Stomach (tissue), 9 donors: Measurements from ENCODE around the gene NRL. TPM values are rescaled to one million over a fixed set of nuclear protein-coding genes. Genes with fewer than 3 reads are reported as not detected.

Experiments used
- DNase-seq, 2 donors: peaks; one replicate each; pipeline versions ENCODE4 v3.0.0 to v3.0.0-alpha.2; 2013 to 2019
- H3K27ac ChIP-seq, 5 donors: fragments of 200-600 bp in 4 of 5; sonication (generic) in 4 of 5; one replicate each; pipeline ENCODE4 v1.5.1; 2013 to 2019; ENCODE audit warnings: mild to moderate bottlenecking in 1 of 5, moderate library complexity in 1 of 5
- H3K27me3 ChIP-seq, 3 donors: fragments of 200-600 bp; sonication (generic); one replicate each; pipeline ENCODE4 v1.5.1; 2017 to 2019; ENCODE audit warnings: mixed run types in 1 of 3
- H3K36me3 ChIP-seq, 4 donors: fragments of 200-600 bp; sonication (generic); 1 replicate in 3 of 4; 2 replicates in 1 of 4; pipeline ENCODE4 v1.5.1; 2016 to 2019
- H3K4me1 ChIP-seq, 4 donors: fragments of 200-600 bp; sonication (generic); one replicate each; pipeline ENCODE4 v1.5.1; 2016 to 2019
- H3K4me3 ChIP-seq, 4 donors: fragments of 200-600 bp; sonication (generic) in 3 of 4; one replicate each; pipeline ENCODE4 v1.5.1; 2016 to 2019; ENCODE audit warnings: mild to moderate bottlenecking in 1 of 4
- H3K9me3 ChIP-seq, 4 donors: fragments of 200-600 bp; sonication (generic); one replicate each; pipeline ENCODE4 v1.5.1; 2016 to 2019
- EP300 ChIP-seq: sonication (generic); formaldehyde crosslinking; IDR thresholded peaks from one replicate; pipeline ENCODE4 v1.6.1; 2017; ENCODE audit warnings: antibody characterized with exemption
- POLR2A ChIP-seq, 4 donors: fragments of 450-650 bp; IDR thresholded peaks; one replicate each; pipeline ENCODE4 v1.6.1; 2016; ENCODE audit warnings: antibody characterized with exemption in 4 of 4, control low read depth in 2 of 4, mild to moderate bottlenecking in 1 of 4, moderate library complexity in 1 of 4
- POLR2AphosphoS5 ChIP-seq, 3 donors: sonication (generic); formaldehyde crosslinking; IDR thresholded peaks; one replicate each; pipeline ENCODE4 v1.6.1; 2016; ENCODE audit warnings: antibody characterized with exemption in 3 of 3
- WGBS, 5 donors: extraction: QIAGEN DNeasy Blood & Tissue Kit in 3 of 5; methylation state at CpG; one replicate each; pipeline versions ENCODE4 v1.1.5 to v1.1.7; 2013 to 2018; 5-methylcytosine and 5-hydroxymethylcytosine counted together
- intact Hi-C: fragments of 100-400 bp; cut with DNase I; formaldehyde crosslinking; loops from one replicate; pipeline ENCODE4 v1.15.1; 2023; ENCODE audit warnings: low total_unique reads
- polyA plus RNA-seq, 3 donors: library from polyadenylated mRNA; stranded (reverse); fragments of 200-250 nt; gene quantifications; one replicate each; pipeline ENCODE4 v1.2.3, GENCODE V29; 2013
- total RNA-seq, 5 donors: library from RNA; depleted of rRNA; stranded (reverse); fragments of >200 nt; gene quantifications; one replicate each; pipeline versions ENCODE4 v1.1.0 to v1.2.3, GENCODE V29; 2014 to 2016
- TF ChIP-seq, protein P1 (sequence below), 7 experiments: fragments of 450-650 bp in 4 of 7; fragments of 200-600 bp in 3 of 7; sonication (generic) in 3 of 7; IDR thresholded peaks; one replicate each; pipeline ENCODE4 v1.5.1; 2016 to 2019; ENCODE audit warnings: antibody characterized with exemption in 7 of 7, control low read depth in 2 of 7, mild to moderate bottlenecking in 1 of 7
- donor health status: healthy with polysubstance abuse.
- donor health status: Bipolar disorder and iron deficiency.
- donor health status: healthy.

NRL gene
- total and polyA plus RNA-seq, 8 donors: 0.92 to 69.2 (median 1.3) TPM; not detected in 1

DNA sequence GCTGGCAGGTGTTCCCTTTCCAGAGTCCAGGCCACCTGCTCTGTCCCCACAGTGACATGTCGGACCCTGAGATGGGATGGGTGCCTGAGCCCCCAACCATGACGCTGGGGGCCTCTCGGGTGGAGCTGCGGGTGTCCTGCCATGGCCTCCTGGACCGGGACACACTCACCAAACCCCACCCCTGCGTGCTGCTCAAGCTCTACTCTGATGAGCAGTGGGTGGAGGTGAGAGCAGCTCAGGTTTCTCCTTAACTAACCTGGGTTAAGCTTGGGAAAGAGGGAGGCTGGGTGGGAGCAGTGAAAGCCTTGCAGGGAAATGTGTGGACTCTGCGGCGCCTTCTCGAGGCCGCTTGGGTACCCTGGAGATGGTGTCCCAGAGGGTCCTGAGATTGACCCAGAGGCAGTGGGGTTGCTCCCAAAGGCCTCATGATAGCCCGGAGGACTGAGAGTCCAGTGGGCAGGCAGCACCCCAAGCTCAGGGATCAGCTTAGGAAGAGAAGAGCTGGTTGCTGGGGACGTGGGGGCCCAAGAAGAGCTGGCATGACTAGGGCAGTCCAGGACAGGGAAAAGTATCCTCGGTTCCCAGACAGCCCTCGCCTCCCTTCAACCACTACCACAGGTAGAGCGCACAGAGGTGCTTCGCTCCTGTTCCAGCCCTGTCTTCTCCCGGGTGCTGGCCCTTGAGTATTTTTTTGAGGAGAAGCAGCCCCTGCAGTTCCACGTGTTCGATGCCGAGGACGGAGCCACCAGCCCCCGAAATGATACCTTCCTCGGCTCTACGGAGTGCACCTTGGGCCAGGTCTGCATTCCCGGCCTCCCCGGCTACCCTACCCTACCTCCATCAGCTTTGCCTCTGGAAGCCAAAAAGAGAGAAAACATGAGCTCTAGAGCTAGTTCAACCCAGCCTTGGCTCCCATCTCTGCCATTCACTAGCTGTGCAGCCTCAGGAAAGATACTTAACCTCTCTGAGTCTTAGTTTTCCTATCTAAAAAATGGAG is 41.6 kb downstream of the NRL start:
- intact Hi-C loops: no loop called here
- DNase-seq: no peak

DNA sequence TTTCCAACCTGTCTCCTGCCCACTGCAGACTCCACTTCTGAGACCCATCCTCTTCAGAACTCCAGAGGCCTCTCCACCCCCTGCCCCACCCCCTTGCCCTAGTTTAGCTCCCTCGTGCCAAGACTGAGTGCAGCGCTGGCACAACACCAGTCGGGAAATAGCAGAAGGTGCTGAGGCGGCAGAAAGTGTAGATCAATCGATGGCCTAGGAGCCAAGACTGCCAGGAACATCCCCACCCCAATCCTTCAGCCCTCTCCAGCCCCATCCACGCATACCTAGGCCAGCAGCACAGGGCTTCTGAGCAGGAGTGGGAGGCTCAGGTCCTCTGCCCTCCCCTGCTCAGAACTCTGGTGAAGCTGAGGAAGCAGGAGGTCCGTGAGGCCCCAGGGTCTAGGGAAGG is 42.3 kb downstream of the NRL start:
- Histone ChIP-seq H3K9me3 (no peaks in the 10 kb centered on the region), H3K4me1 (peaks cover 8 to 41% (median 39%) of the 10 kb centered on the region in 4 donors), H3K4me3 (no peak overlapping the region), H3K36me3 (no peaks in the 10 kb centered on the region), H3K27ac (no peak overlapping the region), H3K27me3 (peaks cover 0 to 18% (median 0%) of the 10 kb centered on the region in 3 donors)
- intact Hi-C loops: no loop called here
- TF ChIP-seq POLR2AphosphoS5 (IDR thresholded peaks at IDR 0.05): no peak
- no peak for TF ChIP-seq EP300
- no peak for TF ChIP-seq POLR2A (IDR thresholded peaks at IDR 0.05)
- TF ChIP-seq, protein P1, sequence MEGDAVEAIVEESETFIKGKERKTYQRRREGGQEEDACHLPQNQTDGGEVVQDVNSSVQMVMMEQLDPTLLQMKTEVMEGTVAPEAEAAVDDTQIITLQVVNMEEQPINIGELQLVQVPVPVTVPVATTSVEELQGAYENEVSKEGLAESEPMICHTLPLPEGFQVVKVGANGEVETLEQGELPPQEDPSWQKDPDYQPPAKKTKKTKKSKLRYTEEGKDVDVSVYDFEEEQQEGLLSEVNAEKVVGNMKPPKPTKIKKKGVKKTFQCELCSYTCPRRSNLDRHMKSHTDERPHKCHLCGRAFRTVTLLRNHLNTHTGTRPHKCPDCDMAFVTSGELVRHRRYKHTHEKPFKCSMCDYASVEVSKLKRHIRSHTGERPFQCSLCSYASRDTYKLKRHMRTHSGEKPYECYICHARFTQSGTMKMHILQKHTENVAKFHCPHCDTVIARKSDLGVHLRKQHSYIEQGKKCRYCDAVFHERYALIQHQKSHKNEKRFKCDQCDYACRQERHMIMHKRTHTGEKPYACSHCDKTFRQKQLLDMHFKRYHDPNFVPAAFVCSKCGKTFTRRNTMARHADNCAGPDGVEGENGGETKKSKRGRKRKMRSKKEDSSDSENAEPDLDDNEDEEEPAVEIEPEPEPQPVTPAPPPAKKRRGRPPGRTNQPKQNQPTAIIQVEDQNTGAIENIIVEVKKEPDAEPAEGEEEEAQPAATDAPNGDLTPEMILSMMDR (IDR thresholded peaks at IDR 0.05): no peak
- 27 to 52% (median 43%) methylated on average over 5 to 7 of the region's 7 CpGs for WGBS, 5 donors
- DNase-seq: peak in 1 of 2 donors; percentile 36

More for the DNA sequence above, 41.6 kb downstream of the NRL start:
- H3K4me3 ChIP-seq: no peak overlapping the region
- no peaks in the 10 kb centered on the region for H3K9me3 ChIP-seq
- peaks cover 8 to 41% (median 39%) of the 10 kb centered on the region in 4 donors for H3K4me1 ChIP-seq
- peaks cover 0 to 18% (median 0%) of the 10 kb centered on the region in 3 donors for H3K27me3 ChIP-seq
- no peak overlapping the region for H3K27ac ChIP-seq
- 81 to 87% (median 86%) methylated on average over 21 to 26 of the region's 26 CpGs for WGBS, 5 donors
- no peaks in the 10 kb centered on the region for H3K36me3 ChIP-seq
- TF ChIP-seq, protein P1 (IDR thresholded peaks at IDR 0.05): no peak
- TF ChIP-seq POLR2A (IDR thresholded peaks at IDR 0.05) (no peak), EP300 (no peak), POLR2AphosphoS5 (IDR thresholded peaks at IDR 0.05) (no peak)

DNA sequence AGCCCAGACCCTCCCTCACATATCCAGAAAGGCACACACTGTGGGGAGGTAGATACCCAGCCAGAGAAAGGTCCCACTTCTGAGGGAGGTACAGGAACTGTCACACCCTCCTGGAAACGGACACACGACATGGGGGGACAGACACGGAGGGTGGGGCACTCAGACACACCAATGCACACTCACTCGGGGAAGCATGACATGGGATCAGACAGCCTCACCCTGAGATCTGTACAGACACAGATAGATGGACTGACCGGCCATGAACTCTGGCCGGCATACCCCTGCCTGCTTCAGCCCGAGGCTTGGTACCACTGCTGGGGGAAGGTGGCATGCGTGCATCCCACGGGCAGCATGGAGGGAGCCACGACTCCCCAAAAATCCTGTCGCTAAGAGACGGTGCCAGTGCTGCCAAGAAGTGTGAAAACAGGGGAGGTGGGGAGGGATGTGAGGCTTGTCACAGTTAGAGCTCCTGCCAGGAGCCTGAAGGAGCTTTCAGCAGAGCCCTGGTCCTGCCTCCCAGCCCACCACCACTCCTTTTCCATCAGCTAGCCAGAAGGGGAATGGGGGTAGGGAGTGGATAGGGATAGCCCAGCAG is 42.8 kb downstream of the NRL start:
- no peak overlapping the region for H3K4me3 ChIP-seq
- no peak for DNase-seq
- H3K4me1 ChIP-seq: peaks cover 8 to 41% (median 39%) of the 10 kb centered on the region in 4 donors

More for the DNA sequence above, 42.8 kb downstream of the NRL start:
- Histone ChIP-seq H3K36me3 (no peaks in the 10 kb centered on the region), H3K9me3 (no peaks in the 10 kb centered on the region), H3K27me3 (peaks cover 0 to 18% (median 0%) of the 10 kb centered on the region in 3 donors), H3K27ac (no peak overlapping the region)
- 59 to 67% (median 62%) methylated on average over 12 of the region's 12 CpGs for WGBS, 5 donors
- TF ChIP-seq, protein P1 (IDR thresholded peaks at IDR 0.05): no peak
- TF ChIP-seq EP300: no peak
- no peak for TF ChIP-seq POLR2AphosphoS5 (IDR thresholded peaks at IDR 0.05)
- no peak for TF ChIP-seq POLR2A (IDR thresholded peaks at IDR 0.05)
- intact Hi-C loops: no loop called here
